ENCODE data around the gene C2.
A peak's percentile ranks its signal among the peaks of the same experiment; 100 is the strongest.

Gene C2

GRCh38 chr6:31954511-31954910 lies 27.0 kb downstream of the C2 start:
- DNase-seq (ENCODE audit: low read depth in 1 of 2, low spot score in 1 of 2), result no peak
- TF ChIP-seq POLR2AphosphoS5 (IDR thresholded peaks at IDR 0.05; ENCODE audit: low read depth) (no peak), SPI1 (IDR thresholded peaks at IDR 0.05; ENCODE audit: borderline replicate concordance, low read depth) (no peak), GABPA (IDR thresholded peaks at IDR 0.05; ENCODE audit: low read depth) (no peak)
- TF ChIP-seq, protein P1, sequence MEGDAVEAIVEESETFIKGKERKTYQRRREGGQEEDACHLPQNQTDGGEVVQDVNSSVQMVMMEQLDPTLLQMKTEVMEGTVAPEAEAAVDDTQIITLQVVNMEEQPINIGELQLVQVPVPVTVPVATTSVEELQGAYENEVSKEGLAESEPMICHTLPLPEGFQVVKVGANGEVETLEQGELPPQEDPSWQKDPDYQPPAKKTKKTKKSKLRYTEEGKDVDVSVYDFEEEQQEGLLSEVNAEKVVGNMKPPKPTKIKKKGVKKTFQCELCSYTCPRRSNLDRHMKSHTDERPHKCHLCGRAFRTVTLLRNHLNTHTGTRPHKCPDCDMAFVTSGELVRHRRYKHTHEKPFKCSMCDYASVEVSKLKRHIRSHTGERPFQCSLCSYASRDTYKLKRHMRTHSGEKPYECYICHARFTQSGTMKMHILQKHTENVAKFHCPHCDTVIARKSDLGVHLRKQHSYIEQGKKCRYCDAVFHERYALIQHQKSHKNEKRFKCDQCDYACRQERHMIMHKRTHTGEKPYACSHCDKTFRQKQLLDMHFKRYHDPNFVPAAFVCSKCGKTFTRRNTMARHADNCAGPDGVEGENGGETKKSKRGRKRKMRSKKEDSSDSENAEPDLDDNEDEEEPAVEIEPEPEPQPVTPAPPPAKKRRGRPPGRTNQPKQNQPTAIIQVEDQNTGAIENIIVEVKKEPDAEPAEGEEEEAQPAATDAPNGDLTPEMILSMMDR (IDR thresholded peaks at IDR 0.05; ENCODE audit: insufficient read depth, low read length), result no peak
- TF ChIP-seq, protein P2, sequence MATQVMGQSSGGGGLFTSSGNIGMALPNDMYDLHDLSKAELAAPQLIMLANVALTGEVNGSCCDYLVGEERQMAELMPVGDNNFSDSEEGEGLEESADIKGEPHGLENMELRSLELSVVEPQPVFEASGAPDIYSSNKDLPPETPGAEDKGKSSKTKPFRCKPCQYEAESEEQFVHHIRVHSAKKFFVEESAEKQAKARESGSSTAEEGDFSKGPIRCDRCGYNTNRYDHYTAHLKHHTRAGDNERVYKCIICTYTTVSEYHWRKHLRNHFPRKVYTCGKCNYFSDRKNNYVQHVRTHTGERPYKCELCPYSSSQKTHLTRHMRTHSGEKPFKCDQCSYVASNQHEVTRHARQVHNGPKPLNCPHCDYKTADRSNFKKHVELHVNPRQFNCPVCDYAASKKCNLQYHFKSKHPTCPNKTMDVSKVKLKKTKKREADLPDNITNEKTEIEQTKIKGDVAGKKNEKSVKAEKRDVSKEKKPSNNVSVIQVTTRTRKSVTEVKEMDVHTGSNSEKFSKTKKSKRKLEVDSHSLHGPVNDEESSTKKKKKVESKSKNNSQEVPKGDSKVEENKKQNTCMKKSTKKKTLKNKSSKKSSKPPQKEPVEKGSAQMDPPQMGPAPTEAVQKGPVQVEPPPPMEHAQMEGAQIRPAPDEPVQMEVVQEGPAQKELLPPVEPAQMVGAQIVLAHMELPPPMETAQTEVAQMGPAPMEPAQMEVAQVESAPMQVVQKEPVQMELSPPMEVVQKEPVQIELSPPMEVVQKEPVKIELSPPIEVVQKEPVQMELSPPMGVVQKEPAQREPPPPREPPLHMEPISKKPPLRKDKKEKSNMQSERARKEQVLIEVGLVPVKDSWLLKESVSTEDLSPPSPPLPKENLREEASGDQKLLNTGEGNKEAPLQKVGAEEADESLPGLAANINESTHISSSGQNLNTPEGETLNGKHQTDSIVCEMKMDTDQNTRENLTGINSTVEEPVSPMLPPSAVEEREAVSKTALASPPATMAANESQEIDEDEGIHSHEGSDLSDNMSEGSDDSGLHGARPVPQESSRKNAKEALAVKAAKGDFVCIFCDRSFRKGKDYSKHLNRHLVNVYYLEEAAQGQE (IDR thresholded peaks at IDR 0.05; ENCODE audit: insufficient replicate concordance, low read depth), result no peak
- Histone ChIP-seq H3K4me3 (replicated peaks; ENCODE audit: insufficient read depth, low read length) (no peak overlapping the region), H3K27ac (replicated peaks) (no peak overlapping the region), H3K27me3 (ENCODE audit: insufficient read depth, poor library complexity, severe bottlenecking) (no peaks in the 10 kb centered on the region)

DNA sequence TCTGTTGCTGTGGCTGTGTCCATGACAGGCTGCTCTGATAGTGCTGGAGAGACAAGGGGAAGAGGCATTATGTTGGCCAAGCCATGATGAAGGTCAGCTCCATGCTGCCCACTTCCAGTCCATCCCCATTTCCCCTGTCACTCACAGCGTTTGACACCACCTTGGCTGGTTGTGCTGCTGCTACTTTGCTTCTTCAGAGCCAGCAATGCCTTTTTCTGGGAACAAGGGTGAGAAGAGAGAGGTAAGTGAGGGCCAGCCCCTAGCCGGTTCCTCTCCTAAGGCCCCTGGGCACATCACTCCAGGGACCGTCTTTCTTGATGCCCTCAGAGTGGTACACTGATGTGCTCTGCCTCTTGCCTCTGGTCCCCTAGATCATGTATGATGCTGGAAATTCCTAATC lies 29.3 kb downstream of the C2 start:
- DNase-seq (ENCODE audit: low read depth in 1 of 2, low spot score in 1 of 2), result no peak
- no peak overlapping the region for H3K27ac ChIP-seq (replicated peaks)
- TF ChIP-seq, protein P1 (IDR thresholded peaks at IDR 0.05; ENCODE audit: insufficient read depth, low read length), result no peak
- no peak for TF ChIP-seq GABPA (IDR thresholded peaks at IDR 0.05; ENCODE audit: low read depth)
- TF ChIP-seq SPI1 (IDR thresholded peaks at IDR 0.05; ENCODE audit: borderline replicate concordance, low read depth), result no peak
- TF ChIP-seq, protein P2 (IDR thresholded peaks at IDR 0.05; ENCODE audit: insufficient replicate concordance, low read depth), result no peak
- no peak for TF ChIP-seq POLR2AphosphoS5 (IDR thresholded peaks at IDR 0.05; ENCODE audit: low read depth)
- no peaks in the 10 kb centered on the region for H3K27me3 ChIP-seq (ENCODE audit: insufficient read depth, poor library complexity, severe bottlenecking)
- H3K4me3 ChIP-seq (replicated peaks; ENCODE audit: insufficient read depth, low read length), result no peak overlapping the region

DNA sequence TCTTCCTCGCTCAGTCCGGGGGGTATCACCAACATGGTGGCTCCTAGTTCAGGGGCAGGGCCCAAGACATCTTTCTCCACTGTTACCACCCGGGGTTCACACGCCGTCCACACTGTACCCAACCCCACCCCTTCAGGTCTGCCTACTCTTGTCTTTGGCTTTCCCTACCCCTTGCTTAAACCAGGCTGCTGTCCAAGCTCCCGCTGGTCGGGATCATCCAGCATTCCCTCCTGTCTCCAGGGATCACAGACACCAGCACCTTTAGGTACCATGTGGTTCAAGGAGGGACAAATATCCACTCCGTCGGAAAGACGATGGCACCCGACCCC lies 30.9 kb downstream of the C2 start:
- H3K27ac ChIP-seq (replicated peaks), result peak overlapping the region; percentile 82
- TF ChIP-seq GABPA (IDR thresholded peaks at IDR 0.05; ENCODE audit: low read depth), result no peak
- no peak for TF ChIP-seq SPI1 (IDR thresholded peaks at IDR 0.05; ENCODE audit: borderline replicate concordance, low read depth)
- TF ChIP-seq POLR2AphosphoS5 (IDR thresholded peaks at IDR 0.05; ENCODE audit: low read depth), result no peak
- TF ChIP-seq, protein P2 (IDR thresholded peaks at IDR 0.05; ENCODE audit: insufficient replicate concordance, low read depth), result no peak
- TF ChIP-seq, protein P1 (IDR thresholded peaks at IDR 0.05; ENCODE audit: insufficient read depth, low read length), result no peak
- no peak for DNase-seq (ENCODE audit: low read depth in 1 of 2, low spot score in 1 of 2)

More for the DNA sequence above, 30.9 kb downstream of the C2 start:
- Histone ChIP-seq H3K27me3 (ENCODE audit: insufficient read depth, poor library complexity, severe bottlenecking) (no peaks in the 10 kb centered on the region), H3K4me3 (replicated peaks; ENCODE audit: insufficient read depth, low read length) (peak overlapping the region; percentile 74)
